Measurements from ENCODE around the gene SUZ12.
A peak's percentile ranks its signal among the peaks of the same experiment; 100 is the strongest.
"Not testable (repeated sequence)": the region's sequence is repeated elsewhere in the genome, so short reads cannot be mapped to it uniquely, and the experiment has no call there.

SUZ12 gene

DNA sequence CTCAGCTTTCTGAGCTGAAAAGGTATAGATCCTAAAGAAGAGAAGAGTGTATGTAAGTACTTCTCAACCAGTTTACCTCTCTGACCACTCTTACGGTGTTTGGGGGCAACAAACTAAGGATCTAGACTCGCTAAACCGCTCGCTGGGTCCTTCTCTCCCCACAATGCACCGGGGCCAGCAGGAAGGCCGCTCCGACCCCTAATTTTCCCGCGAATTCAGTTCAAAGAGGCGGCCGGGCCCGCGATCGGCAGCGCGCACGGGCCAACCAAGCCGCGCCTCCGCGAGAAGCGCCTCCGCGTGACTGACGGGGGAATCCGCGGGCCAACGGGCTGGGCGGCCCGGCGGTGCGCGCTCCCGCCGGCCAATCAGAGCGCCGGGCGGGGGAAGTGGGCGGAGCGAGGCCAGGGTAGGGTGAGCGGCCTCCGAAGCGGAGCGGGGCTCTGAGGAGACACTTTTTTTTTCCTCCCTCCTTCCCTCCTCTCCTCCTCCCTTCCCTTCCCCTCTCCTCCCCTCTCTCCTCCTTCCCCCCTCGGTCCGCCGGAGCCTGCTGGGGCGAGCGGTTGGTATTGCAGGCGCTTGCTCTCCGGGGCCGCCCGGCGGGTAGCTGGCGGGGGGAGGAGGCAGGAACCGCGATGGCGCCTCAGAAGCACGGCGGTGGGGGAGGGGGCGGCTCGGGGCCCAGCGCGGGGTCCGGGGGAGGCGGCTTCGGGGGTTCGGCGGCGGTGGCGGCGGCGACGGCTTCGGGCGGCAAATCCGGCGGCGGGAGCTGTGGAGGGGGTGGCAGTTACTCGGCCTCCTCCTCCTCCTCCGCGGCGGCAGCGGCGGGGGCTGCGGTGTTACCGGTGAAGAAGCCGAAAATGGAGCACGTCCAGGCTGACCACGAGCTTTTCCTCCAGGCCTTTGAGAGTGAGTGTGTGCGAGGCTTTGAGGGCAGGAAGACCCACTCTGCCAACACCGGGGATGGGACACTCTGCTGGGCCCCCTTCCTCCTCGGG is at the start of gene SUZ12:
SUZ12 (plus strand) TSS at position 393 of the 995 bp plus-strand sequence; CDS start at position 633, 240 bp downstream.
- peak; percentile 19 to 92 (median 72) for DNase-seq

DNA sequence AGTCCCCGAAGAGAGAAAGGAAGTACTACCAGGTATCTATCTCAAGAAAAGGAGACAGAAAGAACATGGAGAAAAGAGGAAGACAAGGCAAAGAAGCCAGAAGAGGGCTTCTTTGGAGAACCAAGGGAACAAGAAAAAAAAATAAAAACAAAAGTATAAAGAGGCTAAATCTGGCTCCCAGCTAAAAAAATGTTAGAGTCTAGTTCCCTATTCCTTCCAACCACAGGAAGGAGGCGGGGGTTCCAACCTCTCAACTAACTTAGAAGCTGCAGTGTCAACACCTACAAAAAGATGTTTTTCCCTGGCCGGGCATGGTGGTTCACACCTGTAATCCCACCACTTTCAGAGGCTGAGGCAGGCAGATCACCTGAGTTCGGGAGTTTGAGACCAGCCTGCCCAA is 48.7 kb upstream of the SUZ12 start:
- peak in 2 of 56 donors; percentile 6 to 20 for DNase-seq

DNA sequence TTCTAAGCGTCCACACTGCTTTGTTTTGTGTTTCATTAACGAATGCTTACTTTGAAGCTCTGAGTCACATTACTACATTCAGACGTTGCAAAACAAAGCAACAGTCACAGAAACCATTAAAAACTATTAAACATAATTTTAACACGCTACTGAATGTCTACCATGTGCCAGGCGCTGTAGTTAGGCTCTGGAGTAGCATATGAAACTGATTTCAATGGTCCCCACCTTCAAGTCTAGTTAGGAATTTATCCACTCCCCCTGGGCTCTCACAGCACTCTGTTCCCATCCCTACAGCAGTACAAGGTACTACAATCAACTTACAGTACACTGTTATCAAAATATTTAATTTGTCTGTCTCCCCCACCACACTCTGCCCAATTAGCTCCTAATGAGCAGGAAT is 35.9 kb upstream of the SUZ12 start:
- DNase-seq: no peak

DNA sequence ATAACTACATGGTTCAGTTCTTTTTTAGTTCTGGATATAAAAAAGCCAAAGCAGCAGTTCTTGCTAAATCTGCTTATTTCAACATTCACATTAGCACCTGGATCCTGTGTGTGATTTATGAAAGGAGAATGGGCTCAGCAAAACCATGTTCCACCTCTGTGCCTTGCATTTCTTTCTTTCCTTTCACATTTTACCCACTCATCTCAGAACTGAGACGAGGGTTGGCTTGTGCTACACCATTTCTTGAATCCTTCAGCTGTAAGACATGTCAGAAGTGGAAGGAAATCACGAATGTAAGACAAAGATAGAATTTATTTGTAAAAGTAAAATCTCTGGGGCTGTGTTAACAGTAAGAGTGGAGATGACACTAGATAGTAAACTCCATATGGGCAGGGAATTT is 34.1 kb upstream of the SUZ12 start:
- no peak for DNase-seq

DNA sequence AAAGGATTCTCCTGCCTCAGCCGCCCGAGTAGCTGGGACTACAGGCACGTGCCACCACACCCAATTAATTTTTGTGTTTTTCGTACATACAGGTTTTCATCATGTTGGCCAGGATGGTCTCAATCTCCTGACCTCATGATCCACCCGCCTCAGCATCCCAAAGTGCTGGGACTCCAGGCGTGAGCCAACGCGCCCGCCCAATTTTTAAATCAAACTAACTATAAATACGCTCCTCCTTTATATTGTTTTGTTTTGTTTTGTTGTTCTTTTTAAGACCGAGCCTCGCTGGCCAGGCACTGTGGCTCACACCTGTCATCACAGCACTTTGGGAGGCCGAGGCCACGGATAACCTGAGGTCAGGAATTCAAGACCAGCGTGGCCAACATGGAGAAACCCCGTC is 33.4 kb upstream of the SUZ12 start:
- DNase-seq: no peak

DNA sequence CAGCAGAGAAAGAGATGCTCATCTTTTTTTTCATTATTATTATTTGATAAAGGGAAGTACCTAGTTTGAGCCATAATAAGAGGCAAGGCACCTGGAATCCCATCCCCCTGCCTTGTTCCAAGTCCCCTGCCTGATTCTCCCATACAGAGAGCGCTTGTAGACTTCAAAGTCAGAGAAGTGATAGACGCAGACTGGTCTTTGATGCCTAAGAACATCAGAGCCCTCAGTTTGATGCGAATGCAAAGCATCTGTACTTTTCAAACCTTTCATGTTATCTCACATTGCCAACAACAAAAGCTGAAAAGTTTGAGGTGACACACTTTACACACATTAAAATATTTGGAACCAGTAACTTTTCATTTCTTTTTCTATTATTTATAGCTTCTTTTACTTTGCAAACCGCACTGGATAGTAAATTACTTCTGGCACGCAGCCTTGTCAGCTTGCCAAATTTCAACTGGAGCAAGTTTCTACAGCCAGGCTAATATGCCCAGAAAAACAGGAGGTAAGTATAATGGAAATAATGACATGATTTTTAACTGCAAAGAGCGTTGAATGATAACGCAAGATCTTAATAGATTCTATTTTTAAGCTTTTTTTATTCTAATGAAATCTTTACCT is 29.4 kb upstream of the SUZ12 start:
- DNase-seq: peak in 9 of 56 donors; percentile 1 to 16 (median 3)

DNA sequence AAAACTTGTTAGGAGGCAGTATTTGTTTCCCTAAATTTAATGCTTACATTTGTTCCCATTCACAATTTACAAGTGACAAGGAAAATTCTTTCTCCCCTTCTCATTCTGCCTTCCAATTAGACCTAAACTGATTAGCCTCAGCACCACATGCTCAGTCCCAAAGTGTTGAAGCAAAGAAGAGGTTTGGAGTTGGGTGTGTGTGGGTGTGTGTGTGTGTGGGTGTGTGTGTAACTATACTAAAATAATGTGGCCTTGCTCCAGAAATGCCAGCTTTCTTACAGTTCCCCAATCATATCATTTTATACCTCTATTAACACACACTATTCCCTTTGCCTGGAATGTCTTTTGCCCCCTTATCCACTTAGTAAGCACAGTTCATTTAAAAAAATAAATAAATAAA is 28.4 kb upstream of the SUZ12 start:
- no peak for DNase-seq

DNA sequence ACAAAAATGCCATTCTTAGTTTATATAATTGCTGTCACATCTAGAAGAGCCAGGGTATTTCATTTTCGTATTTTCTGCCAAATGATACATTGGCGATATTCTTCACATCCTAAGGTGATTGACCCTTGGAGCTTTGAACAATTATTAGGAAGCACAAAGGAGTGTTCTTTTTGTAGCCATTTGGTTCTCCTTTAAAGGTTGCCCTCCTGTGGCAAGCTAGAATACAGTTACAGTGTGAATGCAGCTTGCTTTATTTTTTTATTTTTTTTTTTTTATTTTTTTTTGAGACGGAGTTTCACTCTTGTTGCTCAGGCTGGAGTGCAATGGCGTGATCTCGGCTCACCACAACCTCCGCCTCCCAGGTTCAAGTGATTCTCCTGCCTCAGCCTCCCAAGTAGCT is 24.1 kb upstream of the SUZ12 start:
- not testable (repeated sequence) for DNase-seq

DNA sequence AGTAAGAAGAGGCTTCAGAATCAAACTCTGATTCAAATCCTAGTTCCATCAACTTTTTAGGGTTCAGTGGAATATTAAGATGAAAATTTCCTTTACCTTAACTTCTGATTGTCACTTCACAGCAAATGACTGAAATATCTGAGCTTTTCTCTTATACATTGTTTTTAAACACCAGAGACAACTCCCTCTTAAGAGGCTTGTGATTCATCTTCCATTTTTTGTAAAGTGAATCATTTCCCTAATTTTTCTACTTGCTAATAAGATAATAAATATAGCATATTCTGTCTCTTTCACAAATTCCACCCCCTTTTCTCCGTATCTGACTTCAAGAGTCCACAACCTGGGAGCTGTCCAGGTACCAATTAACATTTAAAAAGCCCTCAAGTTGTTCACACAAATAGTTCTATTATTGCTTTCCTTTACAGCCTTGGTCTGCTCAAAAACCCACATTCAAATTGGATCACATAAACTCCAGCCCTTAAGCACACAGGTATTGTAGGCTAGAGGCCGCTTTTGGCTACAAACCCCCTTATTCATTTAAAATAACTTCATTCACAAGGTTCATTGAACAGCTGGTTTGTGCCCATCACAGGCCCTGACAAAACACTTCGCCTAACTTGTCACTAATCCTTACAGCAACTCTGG is 21.2 kb upstream of the SUZ12 start:
- DNase-seq: no peak

DNA sequence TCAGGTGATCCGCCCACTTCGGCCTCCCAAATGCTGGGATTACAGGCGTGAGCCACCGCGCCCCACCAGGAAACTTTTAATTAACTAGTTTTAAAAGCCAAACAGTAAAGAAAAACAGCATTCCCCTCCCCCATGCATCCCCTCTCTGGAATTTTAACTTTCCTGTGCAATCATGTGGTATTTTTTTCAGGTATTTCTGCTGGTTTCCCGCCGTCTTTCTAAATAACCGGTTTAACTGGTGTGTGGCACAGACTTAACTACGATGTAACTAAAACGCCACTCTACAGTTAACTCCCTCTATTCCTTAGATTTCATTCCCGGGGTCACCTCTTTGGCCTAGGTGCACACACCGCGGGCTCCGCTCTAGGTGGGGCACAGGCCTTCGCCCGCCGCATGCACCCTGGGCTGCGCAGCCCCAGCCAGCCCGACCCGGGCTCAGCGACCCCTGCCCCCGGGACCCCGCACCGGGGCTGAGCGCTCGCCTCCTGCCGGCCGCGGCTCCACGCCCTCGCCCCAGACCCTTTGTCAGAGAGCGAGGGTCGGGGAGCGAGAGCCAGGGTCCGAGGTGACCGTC is 20.2 kb upstream of the SUZ12 start:
- DNase-seq: no peak

DNA sequence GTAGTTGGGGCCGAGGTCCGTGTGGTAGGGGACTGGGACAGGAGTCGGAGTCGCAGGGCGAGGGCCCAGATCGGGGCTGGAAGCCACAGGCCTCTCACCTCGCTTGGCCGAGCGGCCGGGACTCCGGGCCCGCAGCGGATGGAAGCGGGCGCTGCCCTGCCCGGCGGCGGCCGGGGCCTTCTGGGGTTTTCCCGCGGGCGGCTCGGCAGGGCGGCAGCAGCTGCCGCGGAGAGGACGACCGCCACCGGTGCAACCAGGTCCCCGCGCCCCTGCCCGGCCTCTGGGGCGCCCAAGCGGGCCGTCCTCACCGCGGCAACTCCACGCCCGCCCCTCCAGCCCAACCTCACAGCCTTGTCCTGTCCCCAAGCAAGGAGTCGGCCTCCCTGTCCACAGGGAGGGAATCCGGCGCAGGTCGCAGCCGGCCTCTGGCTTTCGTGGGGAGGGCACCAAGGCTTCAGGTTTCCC is 19.7 kb upstream of the SUZ12 start:
- no peak for DNase-seq

DNA sequence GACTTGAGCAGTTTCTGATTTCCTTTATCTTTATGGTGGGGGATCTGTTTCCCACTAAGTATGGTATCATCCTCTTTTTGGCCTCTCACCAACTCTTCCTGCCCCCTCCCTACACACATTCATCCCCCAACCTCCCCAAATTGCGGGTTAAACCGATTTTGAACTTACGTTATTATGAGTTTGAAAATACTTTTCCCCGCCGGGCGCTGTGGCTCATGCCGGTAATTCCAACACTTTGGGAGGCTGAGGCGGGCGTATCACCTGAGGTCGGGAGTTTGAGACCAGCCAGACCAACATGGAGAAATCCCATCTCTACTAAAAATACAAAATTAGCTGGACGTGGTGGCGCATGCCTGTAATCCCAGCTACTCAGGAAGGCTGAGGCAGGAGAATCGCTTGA is 19.1 kb upstream of the SUZ12 start:
- not testable (repeated sequence) for DNase-seq

DNA sequence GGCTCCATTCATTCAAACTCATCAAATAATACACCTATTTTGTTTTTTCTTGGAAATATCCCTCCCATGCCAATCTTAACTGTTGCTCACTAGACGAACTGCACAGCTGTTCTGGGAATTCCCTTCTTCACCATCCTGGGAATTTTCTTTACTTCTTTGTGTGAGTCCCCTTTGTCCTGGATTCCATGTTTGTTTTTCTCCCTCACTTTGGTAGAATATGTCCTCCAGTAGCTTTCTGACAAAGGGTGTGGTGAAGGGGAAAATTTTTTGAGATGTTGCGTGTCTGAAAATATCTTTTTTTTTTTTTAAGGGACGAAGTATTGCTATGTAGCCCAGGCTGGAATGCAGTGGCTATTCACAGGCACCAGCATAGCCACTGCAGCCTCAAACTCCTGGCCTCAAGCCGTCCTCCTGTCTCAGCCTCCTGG is 18.1 kb upstream of the SUZ12 start:
- no peak for DNase-seq

DNA sequence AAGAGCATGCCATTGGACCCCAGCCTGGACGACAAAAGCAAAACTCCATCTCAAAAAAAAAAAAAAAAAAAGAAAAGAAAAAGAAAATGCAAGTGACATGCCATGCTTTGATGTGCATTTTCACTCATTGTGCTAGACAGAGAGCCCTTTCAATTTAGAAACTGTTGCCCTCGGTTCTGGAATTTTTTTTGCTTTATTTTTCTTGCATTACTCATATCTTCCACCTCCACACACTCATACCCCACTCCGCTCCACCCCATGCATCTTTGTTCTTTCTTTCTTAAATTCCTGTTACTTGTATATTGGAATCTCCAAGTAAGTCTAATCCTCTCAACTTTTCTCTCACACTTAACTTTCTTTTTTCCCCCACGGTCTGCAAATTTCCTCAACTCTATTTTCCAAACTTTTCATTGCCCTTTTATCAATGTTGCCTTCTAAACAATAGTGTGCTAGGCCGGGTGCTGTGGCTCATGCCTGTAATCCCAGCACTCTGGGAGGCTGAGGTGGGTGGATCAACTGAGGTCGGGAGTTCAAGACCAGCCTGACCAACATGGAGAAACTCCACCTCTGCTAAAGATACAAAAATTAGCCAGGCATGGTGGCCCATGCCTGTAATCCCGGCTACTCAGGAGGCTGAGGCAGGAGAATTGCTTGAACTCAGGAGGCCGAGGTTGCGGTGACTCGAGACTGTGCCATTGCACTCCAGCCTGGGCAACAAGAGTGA is 16.8 kb upstream of the SUZ12 start:
- DNase-seq: no peak

DNA sequence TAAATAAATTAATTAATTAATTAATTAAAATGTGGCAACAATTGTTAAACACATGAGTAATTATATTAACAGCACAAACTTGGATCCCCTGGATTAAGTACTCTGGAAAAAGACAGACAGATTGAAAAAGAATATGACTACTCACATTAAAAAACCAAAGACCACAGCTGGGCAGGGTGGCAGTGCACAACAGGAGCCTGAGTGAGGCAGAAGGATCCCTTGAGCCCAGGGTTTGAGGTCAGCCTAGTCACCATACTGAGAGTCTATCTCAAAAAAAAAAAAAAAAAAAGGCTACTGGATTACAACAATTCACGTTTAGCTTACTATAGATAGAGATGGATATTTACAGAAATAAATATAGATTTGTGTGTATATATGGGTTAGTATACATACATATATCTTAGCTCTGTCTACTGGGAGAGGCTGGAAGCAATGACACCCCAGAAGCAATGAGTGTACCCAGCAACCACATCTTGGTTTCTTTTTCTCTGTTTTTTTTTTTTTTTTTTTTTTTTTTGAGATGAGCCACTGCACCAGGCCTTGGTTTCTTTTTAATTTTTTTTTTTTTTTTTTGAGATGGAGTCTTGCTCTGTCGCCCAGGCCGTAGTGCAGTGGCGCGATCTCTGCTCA is 10.6 kb upstream of the SUZ12 start:
- DNase-seq: no peak

DNA sequence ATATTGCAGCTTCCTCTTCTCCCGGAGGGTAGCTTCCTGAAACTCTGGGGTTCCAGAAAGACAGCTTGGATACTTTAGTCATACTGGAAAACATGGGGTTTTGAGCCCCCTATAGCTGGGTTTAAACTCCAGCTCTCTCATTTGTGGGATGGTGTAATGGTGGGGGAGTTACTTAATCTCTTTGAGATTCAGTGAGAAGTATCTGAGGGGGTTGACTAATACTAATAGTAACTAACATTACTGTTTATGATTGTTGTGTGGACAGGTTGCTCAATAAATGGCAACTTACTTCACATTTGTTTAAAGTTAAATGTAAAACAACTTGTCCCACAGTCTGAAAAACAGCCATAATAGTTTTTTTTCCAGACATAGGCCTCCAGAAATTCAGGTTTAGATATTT is 5.1 kb upstream of the SUZ12 start:
- no peak for DNase-seq

DNA sequence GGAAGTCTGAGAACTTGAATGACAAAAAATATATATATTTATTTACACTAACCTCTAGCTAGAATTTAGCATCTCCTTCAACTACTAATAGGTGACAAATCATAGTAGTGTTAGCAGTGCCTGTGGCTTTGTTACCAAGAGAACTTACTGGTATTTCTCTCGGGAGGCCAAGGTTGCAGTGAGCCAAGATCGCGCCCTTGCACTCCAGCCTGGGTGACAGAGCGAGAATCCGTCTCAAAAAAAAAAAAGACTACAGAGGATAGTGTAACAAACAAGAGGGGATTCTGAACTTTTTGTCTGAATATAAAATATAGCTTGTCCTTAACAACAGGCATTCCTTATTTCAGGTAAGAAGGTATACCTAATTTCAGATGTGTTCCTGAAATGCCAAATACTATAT is 1.3 kb upstream of the SUZ12 start:
- no peak for DNase-seq

DNA sequence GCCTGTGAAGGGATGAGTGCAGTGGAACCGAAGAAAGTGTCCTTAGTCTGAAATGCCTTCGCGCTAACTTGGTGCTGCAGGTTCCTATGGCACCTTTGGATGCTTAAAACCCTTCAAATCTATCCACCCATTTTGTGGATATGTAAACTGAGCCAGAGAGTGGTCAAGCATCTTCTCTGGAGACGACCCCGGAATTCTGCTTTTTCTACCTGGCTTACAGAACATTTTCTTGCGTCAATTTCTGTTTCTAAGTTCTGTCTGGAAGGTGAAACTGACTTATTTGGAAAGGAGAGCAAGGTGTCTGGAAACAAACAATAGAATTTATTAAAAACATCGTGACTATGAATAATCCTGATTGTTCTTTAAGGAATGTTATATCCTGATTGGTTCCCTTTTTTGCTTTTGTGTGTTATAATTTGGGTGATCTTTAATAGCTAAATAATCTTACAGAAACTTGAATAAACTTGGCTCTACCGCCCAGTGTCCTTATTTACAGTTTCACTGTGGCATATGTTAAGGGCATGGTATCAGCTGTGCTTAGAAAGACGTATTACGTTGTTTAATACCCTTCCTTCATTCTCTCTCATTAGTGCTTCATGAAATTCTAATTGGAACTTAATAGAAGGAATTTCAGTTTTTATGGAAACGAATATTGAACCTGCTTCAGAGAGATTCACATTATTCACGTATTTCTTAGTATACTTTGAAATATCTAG is 1.3 kb downstream of the SUZ12 start:
- DNase-seq: not testable (repeated sequence)

DNA sequence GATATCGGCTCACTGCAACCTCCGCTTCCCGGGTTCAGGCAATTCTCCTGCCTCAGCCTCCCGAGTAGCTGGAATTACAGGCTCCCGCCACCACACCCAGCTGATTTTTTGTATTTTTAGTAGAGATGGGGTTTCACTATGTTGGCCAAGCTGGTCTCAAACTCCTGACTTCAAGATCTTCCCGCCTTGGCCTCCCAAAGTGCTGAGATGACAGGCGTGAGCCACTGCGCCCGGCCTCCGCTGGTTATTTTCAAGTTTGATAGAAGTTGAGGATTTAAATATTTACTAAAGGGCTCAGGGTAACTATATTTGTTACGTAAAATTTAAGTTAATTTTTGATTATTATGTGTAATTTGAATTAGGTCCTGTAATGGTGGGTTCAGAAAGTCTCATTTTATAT is 5.1 kb downstream of the SUZ12 start:
- not testable (repeated sequence) for DNase-seq

DNA sequence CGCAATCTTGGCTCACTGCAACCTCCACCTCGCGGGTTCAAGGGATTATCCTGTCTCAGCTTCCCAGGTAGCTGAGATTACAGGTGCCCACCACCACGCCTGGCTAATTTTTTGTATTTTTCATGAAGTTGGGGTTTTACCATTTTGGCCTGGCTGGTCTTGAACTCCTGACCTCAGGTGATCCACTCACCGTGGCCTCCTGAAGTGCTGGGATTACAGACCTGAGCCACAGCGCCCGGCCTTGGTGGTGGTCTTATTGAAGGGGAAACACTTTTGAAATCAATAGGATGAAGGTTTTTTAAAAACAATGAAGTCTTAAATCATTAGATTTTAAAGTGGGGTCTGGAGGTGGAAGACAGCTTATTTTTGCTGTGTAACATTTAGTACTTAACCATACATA is 5.6 kb downstream of the SUZ12 start:
- not testable (repeated sequence) for DNase-seq
